ENCODE measurements around the gene PDSS2.

GRCh38 chr6:107328081-107328480 is 131.3 kb downstream of the PDSS2 start:
- TF ChIP-seq CTCF (IDR thresholded peaks at IDR 0.05; ENCODE audit: low read depth, low read length) (no peak), EZH2phosphoT487 (IDR thresholded peaks at IDR 0.05; ENCODE audit: low read depth) (no peak)
